GM18498 (cell line): ENCODE measurements around the gene PRXL2B.

Source experiments
- ATAC-seq: cut with Tn5 transposase; IDR thresholded peaks from one replicate; pipeline ENCODE4 v1.9.1; 2021; ENCODE audit warnings: mild to moderate bottlenecking, moderate library complexity; ENCODE audit not compliant: unreplicated experiment

PRXL2B gene

DNA sequence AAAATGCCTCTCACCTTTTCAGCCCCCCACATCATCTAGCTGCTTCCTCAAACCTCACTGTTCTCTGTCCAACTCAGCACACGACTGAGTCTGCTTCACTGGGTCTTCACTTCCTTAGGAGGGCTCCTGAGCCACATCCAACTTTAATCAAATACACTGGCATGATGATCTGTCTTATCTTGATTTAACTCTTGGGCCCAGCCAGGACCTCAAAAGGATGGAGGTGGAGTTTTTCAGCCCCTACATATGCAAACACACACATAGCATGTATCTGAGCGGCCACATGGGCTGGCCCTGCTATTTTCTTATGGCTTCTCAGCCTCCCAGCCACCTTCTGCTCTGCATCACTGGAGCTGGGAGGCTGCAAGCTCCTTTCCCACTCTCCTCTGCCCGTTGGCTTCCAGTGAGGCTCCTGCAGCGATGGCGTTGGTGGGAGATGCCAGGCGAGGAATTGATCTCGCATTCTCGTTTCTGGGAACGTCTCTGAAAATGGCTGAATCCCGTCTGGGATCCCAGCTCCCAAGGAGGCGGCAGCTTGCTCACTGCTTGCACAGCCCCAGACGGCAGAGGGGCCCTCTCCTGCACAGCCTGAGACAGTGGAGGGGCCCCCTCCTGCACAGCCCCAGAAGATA is 1.8 kb upstream of the PRXL2B start:
- no peak for ATAC-seq

DNA sequence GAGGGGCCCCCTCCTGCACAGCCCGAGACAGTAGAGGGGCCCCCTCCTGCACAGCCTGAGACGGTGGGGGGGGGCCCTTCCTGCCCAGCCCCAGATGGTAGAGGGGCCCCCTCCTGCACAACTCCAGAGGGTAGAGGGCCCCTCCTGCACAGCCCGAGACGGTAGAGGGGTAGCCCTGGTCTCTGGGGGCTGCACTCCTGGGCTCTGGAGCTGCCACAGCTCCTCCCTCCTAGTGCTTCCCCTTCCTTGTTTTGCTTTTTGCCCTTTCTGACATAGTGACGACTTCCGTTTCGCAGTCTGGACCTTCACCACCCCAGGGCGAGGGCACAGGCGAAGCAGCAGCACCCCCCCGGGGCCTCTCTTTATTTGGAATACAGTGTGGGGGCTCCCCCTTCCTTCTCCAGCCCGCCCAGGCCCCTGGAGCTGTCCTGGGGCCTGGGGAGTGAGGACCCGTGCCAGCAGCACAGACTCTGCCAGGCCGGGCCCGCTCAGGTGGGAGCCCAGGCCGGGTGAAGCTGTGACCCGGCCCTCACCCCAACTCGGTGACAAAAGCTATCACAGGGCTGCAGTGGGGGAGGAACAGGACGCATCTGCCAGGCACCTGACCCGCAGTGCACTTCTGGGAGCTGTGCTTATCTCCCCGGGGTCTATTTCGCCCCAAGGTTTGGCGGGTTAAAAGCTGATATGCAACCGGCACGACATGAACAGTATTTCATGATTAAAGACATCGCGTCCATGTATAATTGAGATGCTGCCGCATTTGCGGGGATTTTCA is 1.1 kb upstream of the PRXL2B start:
- ATAC-seq, result peak; percentile 39

DNA sequence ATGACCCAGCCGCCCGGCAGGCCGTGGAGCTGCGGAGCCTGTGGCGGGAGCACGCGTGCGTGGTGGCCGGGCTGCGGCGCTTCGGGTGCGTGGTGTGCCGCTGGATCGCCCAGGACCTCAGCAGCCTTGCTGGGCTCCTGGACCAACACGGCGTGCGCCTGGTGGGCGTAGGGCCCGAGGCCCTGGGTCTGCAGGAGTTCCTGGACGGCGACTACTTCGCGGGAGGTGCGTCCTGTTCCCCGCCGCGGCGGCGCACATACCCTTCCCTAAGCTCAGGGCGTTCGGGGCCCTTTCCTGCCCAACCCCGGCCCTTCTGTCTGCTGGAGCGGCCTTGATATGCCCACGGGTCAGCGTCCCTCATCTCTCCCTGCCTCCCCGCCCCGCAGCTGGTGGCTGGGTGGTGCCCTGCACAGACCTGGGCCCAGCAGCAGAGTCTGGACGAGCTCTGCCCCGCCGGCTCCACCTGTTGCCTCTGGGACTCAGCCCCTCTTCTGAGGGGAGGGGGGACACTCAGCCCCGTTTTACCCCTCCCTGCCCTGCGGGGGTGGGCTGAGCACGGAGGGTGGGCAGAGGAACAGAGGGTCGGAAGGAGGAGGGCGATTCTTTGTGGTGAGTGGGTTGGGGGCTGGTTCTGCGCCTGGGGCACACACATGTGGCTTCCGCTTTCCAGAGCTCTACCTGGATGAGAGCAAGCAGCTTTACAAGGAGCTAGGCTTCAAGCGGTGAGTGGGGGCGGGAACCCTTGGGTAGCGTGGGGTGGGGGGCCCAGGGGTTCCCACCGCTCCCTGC is 688 bp downstream of the PRXL2B start:
- ATAC-seq, result no peak

DNA sequence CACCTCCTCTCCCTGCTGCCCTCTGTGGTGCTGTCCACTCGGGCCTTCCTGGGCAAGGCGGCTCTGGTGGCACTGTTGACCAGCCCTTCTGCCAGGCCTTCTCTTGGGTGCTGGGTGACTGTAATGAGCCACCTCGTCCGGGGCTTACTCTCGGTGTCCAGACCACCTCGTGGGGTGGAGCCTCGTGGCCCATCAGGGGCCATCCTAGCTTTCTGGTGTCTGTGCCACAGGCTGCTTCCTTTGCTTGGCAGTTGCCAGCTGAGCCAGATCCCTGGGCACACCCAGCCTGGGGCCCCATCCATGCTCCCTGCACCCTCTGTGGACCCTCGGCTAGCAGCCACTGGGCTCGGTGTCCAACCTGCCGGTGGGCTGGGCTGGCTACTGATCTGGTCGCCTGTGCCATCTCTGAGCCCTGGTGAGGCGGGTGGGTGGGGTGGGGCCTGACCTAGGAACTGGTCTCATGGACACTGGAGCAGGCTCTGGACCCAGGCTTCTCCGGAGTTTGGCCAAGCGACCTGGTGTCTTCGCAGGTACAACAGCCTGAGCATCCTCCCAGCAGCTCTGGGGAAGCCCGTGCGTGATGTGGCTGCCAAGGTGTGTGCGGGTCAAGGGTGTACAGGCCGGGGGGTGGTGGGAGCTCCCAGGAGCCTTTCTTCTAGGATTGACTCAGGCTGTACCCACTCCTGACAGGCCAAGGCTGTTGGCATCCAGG is 1.4 kb downstream of the PRXL2B start:
- ATAC-seq, result no peak

DNA sequence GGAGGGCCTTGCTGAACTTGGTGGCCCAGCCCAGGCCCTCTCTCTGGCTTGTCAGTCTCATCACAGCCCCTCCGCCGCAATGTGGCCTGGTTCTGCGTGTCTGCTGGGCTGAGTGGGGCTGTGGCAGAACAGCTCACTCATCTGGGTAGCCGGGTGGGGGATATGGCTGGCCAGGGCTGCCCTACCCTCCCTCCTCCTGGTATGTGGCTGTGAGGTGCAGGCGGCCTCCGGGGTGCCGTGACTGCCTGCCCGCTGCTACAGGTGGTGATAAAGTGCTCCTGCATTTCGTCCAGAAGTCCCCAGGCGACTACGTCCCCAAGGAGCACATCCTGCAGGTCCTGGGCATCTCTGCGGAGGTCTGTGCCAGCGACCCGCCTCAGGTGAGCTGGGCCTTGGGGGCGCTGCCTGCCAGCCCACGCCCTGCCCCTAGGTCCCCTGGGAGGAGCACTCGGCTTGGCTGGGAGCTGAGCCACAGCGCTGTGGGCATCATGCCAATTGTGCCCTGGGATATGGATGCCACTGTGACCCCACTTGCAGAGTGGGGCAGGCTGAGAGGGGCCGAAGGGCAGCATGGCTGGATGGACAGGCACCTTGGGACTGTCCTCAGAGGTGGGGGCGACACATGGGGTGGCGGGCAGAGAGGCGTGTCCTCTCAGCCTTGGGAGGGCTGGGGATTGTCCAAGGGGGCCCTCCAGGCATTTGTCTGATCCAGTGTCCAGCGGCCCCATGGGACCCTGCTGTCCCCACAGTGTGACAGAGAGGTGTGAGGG is 2.3 kb downstream of the PRXL2B start:
- ATAC-seq, result no peak

DNA sequence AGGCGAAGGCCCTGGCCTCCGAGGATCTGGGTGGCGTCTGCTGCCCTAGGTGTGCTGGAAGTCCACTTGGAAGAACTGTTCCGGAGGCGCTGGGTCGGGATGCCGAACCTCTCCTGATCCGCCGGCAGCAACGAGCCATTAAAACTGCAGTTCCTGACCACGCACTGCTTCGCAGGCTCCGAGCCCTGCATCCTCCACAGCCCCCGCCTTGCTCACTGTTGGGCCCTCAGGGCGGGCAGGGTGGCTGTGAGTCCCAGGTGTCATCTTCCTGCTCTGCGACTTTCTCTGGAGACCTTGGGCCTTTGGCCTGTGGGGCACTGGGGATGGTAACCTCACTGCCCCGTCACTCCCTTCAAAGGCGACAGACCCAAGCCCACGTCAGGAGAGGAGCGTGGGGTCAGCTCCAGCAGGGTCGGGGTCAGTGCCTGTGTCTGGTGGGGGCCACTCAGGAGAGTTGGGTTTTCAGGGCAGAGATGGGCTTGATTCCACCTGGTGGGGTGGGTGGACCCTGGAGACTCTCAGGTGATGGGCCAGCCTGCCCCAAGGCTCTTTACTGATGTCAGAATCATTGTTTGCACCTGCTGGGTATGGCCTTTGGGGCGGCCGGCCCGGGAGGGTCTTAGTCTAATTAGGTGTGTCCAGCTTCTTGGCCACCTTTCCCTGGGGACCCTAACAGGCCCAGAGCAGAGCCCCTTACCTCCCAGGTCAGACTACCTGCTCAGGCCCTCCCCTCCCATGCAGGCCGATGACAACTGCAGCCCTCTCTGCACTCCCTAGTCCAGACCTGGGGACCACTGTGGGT is 3.1 kb downstream of the PRXL2B start:
- no peak for ATAC-seq

DNA sequence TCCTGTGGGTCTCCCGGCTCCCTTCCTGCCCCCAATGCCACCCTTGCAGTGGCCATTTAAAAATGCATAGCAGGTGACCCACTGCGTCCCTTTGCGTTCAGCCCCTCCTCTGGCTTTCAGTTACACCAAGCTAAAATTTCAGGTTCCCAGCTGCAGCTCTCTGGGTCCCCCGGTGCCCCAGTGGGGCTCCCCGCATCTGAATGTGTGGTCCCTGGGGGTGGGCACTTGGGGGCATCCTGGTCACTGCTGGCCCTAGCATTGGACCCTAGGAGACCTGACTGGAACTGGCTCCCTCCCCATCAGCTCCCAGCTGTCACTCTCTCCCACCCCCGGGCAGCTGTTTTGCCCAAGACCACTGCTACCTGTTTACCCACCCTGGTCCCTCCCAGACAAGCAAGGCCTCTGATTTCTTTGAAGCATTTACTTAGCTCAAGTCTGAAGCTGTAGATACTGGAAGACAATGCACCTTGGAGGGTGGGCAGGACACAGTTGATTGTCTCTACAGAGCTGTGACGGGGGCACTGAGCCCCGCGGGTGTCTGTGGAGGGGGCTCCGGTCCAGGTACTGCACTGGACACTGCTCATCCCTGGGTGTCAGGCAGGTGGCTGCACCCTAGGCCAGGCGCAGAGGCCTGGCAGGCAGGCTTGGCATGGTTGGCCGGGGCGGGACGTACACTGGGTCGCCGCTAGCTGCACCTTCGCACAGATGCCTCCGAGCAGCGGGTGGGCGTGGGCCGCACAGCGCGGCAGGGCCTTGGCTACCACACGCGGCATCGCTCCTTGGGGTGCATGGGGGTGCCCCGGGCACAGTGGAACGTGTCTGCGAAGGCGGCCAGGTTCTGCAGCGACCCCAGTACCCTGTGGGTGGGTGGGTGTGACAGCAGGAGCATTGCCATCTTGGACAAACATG is 3.9 kb downstream of the PRXL2B start:
- ATAC-seq, result no peak

DNA sequence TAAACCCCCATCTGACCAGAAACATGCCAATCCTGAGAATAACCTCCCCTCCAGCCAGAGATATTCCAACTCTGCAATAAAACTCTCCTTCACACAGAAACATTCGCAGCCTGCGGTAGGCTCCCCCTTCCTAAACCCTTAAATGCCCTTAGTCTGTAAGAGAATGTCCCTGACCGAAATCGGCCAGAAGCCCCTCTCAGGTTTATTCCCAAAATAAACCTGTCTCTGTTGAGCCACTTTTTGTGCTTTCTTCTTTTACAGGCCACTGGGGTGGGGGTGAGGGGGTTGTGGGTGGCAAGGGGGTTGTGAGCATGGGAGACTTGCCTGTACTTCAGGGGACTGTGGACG is 4.6 kb downstream of the PRXL2B start:
- no peak for ATAC-seq

DNA sequence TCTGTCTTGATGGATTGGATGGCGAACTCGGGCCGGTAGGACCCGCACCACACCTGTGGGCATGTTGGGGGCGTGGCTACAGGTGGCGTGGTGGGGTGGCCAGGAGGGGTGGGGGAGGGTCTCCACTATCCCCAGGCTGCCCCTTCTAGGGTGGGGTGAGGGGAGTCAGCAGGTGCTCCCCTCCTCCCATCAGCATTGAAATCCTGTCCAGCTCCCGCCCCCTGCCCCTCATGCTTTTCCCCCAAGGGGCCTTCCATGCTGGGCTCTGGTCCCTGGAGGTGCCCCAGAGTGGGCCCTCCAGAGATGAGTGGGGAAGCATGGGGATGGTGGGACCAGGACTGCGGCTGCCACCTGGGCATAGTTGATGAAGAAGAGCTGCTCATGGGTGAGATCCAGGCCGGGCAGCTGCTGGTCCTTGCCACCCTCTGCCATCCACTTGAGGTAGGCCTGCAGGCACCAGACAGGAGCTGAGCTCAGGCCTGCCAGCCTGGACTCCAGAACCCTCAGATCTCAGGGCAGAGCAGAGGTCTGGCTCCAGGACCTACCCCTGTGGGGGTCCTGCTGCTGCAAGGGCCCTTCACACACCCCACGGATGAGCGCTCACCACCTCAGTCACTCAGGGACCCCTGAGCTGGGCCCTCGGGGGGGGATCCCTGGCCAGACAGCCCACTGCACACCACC is 5.1 kb downstream of the PRXL2B start:
- ATAC-seq, result no peak

DNA sequence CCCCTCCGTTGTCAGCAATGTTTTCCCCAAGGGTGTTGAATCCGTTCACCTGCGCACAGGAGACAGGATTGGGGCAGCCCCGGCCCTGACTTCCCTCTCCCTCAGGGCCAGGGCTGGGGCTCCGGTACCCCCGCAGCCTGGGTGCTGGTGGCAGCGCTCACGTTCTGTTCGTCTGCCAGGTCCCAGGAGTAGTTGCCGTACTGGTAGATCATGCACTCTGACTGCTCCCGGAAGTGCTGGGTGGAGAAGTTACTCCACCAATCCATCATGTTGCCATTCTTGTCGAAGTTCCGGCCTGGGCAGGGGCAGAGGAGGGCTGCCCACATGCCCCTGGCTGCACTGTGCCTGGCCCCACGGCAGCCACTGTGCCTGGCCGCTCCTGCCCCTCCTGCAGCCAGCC is 6.1 kb downstream of the PRXL2B start:
- ATAC-seq, result no peak

DNA sequence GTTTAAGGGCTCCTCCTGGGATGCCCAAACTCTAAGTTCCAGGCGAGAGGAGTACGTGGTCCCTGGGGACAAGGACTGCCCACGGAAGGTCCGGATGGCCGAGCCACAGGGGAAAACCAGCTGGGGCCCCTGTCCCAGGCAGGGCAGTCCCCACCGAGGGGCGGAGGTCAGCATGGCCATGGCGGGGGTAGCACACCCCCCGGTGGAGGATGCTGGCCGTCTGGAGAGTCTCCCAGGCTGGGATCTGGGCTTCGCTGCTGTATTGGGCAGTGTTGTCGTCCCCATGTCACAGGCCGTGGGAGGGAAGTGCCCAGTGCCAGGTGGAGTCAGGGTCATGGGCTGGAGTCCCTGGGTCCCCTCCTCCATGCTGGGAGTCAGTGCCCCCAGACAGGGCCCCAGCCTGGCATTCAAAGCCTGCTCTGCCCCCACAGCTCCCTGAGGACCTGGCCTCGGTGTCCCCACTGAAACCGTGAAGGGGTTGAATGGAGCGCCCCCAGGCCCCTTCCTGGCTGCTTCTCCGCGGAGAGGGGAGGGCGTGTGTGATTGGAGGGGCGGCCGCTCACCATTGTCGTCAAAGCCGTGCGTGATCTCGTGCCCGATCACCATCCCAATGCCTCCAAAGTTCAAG is 6.8 kb downstream of the PRXL2B start:
- ATAC-seq, result no peak

DNA sequence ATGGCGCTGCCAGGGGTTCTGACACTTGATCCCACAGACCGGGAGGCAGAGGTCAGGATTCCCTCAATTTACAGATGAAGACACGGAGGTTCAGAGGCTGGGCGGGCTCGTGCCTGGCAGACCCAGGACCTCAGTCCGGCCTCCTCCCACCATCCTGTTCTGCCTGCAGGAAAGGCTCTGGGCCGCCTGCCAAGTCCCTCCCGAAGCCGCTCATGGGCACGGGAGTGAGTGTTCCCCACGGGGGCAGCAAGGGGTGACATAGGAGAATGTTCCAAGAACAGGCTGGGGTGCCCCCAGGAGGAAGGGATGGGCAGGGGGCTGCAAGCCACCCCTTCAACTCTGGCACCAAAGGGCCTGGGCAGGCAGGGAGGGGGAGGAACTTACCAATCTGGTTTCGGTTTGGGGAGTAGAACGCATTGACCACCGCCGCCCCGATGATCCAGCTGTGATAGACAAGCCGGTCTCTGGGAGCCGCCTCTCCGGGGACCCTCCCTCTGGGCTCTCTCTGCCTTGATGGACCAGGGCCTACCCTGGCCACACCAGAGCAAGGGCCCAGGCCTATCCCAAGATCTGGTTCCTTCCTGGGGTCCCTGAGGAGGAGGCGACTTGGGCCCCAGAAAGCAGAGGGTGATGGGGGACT is 7.5 kb downstream of the PRXL2B start:
- no peak for ATAC-seq

DNA sequence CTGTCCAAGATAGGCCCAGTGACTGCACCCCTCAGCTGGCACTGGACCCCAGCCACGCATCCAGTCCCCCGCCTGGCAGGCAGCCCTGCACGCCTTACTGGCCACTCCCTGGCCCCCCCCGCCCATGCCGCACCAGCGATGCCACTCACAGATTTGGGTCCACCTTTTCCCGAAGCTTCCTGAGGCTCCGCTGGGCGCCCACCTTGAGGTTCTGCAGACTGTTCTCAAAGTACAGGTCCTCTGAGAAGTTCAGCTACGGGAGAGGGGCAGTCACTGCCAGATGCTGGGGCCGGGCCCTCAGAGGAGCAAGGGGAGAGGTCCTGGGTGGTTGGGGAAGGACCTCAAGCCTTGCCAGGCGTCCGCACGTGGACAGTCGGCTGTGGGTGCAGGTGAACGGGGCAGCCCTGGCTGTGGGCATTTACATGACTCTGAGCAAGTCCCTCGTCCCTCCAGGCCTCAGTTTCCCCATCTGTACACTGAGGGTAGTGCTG is 8.1 kb downstream of the PRXL2B start:
- no peak for ATAC-seq

DNA sequence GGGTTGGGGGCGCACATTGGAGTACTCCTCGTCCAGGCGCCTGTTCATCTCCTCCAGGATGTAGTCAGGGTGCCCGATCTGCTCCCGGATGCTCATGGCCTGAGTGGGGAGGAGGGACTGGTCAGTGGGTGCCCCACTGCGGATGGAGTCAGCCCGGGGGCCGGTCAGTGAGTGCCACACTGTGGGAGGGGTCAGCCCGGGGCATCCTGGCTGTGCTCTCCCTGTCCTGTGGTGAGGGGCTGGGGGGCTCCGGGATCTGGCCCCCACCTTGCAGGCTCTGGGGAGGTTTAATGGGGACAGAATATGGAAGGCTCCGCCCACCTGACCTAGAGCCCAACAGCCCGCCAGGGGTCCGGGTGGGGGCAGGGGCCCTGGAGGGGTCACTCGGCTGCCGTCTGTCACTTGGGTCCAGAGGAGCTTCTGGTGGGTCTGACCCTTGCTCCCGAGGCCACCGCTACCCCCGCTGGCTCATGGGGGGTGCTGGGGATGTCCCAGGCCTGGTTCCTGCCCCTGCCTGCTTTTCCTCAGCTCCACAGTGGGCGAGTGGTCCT is 8.8 kb downstream of the PRXL2B start:
- ATAC-seq, result no peak

DNA sequence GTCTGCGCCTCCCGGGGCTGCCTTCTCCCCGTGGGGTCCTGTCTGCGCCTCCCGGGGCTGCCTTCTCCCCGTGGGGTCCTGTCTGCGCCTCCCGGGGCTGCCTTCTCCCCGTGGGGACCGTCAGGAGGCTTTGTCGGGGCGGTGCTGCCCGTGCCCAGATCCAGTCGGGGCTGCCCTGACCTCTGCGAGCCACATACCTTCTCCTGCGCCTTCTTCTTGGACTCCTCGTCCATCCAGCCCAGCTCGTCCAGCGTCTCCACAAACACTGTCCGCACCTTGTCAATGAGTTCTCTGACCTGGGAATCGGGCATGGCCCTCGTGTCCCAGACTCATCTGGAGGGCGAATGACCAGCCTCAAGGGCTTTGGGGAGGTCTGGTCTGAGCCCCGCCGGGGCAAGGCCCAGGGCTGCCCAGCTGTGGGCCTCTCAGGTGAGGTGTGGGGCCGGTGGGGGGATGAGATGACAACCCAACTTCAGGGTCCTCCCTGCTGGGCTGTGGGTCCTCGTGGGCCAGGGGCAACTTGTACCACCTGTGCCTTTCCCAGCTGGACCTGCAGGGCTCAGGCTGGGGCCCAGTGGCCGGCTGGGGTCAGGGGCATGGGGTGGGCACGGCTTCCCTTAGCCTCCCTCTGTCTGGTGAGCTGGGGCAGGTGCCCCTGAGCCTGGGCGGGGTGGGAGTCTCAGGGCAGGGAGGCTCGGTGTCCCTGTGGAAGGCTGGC is 9.4 kb downstream of the PRXL2B start:
- ATAC-seq, result no peak
